NK-92 (cell line): ENCODE results near the gene IL1A.

ENCODE experiments used
- DNase-seq: peaks from one replicate; lab custom pipeline; 2025; ENCODE audit not compliant: unreplicated experiment; lab: John Stamatoyannopoulos, UW

The IL1A gene

DNA sequence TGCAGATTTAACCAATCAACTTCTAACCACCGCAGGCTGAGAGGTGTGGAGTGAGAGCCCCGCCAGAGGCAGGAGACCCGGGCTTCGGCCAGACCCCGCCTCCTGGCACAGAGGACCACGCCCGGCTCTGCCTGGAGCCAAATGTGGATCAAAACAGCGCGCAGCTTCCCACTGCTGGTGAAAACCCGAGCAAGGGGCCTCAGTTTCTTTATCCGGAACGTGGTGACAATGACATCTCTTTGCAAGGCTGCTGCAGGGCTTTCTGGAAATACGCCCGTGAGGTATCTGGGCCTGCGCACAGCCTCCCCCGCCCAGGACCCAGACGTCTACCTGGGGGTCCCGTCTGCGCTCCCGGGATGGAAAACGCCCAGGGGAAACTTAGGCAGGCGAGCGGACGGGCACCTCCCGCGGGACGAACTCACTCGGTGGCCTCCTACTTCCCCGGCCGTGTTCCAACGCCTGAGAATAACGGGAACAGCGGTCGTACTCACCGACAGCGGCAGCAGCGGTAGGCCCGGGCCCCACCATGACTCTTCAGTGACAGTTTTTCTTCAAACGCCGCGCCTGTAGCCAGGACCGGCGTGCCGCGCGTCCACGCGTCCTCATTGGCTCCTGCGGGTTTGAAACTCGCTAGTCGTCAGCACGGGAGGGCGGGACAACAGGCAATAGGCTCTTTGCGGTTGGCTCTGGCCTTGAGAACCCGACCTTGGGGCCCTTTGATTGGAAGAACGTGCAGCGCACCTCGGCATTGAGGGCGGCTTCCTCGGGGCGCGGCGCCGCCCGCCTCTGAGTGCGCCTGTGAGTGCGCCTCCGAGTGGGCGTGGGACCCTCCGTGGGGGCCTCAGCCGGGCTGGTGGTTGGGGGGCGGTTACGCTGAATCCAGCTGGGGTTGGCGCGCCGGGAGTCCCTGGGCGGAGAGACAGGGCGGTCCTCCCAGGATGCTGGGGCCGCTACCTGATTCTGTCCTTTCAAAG lies 19.9 kb downstream of the IL1A start, which contains the start of gene CKAP2L:
CKAP2L (minus strand) TSS at position 539 of the 974 bp plus-strand sequence; CDS start at position 528, 11 bp downstream.
- peak; percentile 92 for DNase-seq

DNA sequence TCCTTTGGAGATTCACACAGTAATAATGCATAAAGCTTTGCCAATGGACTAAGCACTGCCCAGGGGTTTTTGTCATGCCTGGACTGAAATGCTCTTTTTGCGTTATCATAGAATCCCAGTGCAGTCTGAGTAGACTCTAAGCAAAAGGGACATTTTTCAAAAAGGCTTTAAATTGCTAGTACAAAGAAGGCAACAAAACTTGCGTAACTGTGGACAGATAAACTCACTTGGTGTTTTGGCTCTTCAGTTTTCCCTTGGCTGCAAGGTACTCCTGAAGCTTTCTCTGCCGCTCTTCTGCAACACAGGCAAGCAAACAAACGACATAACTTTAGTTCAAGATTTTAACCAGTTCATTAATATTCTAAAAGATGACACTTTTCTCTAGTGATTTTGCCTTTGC lies 22.0 kb downstream of the IL1A start:
- DNase-seq, result no peak

DNA sequence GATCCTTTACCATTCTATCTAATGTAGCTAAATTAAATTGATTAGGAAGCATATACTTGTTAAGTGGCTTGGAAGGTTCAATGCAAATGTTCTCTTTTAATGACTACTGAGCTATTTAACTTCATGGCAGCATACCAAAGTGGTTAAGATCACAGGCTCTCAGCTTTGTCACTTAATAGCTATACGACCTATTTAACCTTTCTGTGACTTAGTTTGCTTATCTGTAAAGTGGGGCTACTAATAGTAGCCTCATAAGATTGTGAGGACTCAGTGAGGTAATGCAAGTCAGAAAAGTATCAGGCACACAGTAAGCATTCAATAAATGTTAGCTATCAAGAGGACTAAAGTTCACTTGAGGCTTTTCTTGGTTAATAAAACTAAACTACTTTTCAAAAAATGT lies 24.1 kb downstream of the IL1A start:
- DNase-seq, result no peak

DNA sequence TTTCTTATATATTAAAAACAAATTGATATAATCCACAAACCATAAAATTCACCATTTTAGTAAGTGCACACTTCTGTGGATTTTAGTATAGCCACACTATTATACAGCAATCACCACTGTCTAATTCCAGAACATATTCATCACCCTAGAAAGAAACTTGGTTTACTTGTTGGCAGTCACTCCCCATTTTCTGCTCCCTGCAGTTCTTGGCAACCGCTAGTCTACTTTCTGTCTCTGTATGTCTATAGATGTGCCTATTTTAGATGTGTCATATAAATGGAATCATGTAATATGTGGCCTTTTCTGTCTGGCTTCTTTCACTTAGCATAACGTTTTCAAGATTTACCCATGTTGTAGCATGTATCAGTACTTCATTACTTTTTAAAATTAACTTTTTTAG lies 25.6 kb downstream of the IL1A start:
- no peak for DNase-seq

DNA sequence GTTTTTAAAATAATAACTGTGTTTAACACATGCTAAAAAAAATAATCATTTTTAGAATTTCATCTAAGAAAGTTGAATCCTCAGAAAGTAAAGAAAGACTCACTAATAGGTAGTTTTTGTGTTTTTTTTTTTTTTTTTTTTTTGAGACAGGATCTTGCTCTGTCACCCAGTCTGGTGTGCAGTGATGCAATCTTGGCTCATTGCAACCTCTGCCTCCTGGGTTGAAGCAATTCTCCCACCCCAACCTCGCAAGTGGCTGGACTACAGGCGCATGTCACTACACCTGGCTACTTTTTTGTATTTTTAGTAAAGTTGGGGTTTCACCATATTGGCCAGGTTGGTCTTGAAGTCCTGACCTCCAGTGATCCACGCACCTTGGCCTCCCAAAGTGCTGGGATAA lies 27.0 kb downstream of the IL1A start:
- DNase-seq, result no peak

DNA sequence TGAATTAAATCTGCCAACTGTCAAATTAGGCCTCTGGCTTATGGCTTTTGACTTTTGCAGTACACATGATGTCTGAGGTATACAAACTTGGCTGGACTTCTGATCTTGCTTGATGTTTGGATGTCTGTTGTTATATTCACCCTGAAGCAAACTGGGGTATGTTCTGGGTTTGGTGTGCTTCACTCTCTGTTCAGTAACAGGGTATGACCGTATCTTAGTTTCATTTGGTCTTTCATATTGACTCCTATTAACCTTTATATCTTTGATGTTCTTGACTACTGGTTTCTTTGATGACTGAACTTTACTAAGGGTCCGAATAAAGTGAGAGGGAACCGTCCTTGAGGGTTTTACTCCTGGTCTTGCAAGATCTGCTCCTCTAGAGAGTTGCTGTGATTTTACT lies 28.1 kb downstream of the IL1A start:
- DNase-seq, result no peak

DNA sequence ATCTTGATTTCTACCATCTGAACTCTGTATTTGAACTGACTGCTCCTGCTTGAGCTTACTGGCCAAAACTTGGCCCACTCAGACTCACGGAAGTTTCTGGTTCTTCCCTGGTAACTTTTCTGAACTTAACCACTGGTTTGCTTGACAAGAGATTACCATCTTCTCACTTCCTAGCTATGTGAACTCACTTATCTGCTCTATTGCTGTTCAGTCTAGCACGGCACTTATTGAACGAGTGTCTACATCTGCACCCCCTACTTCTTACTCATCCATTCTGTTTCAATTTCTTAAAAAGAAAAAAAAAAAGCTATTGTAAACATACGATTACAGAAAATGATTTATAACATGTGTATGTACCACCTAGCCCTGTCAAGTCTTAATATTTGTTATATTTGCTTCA lies 28.8 kb downstream of the IL1A start:
- no peak for DNase-seq

DNA sequence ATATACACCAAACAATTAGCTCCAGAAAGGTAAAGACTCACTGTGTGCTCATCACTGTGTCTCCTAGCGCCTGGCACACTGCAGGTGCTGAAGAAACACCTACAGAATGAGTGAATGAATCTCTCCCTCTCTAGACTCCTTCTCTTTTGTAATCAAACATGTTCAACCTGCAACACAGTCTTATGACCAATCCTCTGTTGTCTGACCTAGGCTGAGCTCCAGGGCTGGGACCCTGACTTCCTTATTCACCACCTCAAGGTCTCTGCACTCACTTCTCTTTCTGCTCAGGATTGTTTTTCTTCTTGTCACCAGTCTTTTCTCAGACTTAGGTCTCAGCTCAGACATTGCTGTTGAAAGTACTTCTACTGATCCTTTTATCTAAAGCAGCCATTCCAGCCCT lies 29.7 kb downstream of the IL1A start:
- DNase-seq, result no peak

DNA sequence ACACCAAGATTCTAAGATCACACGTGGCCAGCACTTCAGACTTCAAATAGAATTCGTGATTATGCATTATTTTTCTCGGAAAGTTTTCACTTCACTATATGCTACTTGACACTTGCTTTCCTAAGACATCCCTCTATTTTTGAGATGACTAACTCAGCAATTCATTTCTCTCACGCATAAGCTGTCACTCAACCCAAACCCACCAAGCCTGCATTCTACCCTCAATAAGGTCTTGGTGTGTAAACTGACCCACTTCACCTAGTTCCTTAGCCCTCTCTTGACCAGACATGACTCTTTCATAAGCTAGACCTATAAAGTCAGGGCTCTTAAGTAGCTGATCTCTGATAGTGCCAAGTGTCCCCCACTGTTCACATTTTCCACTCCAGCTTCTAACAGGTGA lies 31.6 kb downstream of the IL1A start:
- no peak for DNase-seq

DNA sequence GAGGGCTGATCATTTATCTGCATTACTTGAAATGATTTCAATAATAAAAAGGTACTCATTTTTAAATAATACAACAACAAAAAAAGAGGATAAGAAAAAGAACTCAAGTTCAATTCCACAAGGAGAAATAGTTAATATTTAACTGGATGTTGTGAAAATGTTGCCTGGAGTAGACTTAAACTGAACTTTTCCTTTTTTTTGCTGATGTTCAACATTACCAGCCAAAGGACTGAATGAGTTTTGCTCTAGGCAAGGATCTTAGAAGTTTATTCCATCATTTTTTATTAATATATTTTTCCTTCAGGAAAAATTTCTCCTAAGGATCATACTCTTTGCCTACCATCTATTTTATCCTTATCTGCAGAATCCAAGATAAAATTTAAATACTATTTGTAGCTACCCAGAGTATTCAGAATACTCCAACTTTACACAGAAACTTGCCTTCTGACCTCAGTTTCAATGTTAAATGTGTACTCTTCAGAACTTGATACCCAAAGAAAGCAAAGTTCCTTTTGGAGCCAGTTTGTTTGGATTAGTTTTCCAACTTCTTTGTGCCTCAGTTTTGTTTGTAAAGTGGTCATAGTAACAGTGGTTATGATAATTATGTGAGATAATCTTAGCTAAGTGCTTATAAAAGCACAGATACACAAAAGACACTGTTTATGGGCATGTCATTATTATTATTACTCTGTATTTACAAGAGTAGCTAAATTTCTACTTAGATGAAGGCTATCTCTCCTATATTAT lies 32.7 kb downstream of the IL1A start:
- no peak for DNase-seq

DNA sequence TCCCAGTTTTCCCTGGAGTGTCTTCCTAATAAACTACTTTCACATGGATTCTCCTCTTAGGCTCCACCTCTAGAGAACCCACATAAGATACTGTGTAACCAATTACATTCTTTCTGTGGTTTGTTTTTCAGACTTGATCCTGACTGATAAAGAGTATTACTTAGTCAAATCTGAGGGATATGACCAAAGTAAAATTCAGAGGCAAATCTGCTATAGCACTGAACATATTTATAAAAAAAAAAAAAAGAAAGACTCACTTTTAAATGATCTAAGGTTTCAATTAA lies 33.8 kb downstream of the IL1A start:
- DNase-seq, result no peak

DNA sequence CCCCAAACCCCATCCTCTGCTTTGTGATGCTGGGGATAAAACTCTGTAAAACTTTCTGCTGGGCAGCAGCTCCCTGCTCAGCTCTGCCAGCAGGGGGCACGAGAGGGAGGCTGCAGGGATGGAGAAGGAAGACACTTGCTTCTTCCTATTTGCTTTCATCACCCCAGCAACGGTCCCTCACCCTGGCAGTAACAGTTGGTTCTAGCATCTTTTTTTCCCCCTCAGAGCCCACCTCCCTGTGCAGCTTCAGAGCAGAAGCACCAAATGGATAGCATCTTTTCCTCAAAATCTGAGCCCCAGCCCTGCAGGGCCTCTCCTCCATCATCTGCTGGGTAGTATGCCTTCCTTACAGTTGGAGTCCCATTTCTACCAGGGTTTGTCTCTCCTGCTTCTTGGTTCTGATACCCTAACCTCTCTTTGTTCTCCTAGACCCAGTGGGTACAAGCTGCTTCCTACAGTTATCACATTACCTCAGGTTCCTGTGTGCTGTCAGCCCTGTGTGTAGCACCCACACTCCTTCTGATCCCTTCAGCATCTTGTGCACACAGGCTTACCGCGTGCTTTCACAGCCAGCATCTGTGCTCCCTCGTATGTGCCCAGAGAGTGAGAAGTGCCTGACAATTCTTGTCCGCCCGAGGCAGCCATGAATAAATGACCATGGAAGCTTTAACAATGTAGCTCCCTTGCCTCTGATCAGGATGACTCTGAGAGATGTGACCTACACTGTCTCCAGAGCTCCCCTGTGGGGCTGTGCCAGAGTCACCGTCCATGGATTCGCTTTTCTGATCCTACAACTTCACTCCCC lies 34.3 kb downstream of the IL1A start:
- DNase-seq, result no peak

DNA sequence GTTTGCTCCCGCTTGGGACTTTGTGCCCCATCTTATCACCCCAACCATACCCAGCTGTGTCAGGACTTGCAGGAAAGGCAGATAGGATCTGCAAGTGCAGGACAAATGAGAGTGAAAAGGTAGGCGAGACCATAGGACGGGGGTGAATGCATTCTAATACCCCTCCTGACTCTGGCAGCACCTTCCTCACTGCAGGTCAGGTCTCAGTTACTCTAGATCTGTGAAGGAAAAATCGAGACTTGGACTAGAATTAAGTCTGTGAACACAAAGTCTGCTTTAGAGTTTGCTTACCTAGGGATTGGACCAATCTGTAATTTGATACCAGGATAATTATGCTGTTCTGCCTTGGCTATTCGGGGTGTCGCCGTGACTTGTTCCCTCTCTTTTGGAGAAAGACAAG lies 43.8 kb downstream of the IL1A start:
- no peak for DNase-seq

DNA sequence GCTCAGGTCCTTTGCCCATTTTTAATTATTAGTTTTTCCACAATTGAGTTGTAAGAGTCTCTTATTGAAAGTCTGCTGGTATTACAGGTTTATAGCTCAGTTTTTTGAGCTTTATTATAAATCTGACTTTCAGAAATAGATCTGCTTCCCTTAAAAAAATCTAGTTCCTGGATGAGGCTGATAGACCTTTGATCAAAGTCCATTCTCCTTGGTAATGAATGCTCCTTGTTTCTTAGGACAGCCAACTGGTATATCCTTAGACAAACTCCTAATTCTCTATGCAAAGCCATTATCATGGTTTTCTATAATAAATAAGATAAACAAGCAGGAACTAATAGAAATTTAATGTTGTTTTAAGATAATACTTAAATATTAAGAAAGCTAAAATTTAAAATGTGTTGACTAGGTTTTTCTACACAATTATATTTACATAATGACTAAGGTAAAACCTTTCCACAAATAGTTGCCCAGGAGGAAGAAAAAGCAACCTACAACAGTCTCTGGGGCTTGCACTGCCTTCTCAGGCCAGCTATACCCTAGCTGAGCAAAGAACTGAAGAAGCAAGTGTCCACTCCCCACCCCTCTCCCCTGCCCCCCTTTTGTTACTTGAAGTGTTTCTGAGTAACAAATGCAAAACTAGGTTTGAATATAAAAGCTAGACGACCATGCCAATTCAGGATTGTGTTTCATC lies 46.6 kb downstream of the IL1A start:
- no peak for DNase-seq

DNA sequence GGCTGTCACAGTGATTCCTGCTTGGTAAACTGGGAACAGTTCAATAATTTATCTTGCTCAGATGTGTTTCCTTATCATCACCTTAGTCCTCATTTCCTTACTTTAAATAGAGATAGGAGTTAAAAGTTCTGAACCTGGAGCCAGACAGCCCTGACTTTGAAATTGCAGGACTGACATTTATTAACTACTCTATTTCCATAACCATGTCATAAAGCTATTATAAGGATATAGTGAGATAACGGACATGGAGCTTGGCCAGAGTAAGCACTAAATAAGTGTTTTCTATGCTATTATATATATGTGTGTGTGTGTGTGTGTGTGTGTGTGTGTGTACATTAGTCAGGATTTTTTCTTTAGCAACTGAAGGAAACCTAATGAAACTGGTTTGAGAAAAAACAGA lies 50.4 kb downstream of the IL1A start:
- no peak for DNase-seq

DNA sequence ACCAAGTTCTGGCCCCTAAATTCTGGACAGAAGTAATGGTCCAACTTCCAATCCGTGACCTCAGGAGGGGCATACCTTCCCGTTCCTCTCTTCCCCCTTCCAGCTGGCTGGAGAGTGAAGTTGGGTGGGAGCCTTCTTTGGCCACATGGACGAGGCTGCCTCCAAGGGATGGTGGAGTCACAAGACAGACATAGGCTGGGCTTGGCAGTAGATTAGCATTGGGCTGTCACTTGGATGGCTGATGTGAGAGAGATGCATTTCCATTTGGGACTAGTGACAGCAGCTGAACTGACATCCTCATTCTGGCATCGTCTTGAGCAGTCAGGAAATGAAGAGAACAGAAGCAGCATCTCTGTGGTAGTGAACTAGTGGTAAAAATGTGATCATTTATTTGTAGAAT lies 50.8 kb downstream of the IL1A start:
- no peak for DNase-seq

DNA sequence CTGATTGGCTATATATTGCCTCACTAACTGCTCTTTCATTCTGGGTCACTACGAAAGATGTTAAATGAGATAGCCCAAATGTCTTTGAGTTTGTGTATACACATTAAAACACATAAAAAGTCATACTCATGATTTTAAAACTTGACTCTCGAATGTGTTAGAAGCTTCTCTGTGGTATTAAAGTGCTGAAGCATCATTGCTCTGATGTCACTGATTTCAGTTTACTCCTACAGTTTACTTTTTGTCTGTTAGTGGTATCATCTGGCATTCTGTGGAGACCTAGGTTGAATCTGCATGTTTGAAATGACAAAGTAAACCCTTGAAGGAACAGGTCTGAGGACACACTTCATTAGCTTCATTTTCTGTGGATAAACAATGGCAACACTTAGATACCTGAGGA lies 52.8 kb downstream of the IL1A start:
- no peak for DNase-seq

DNA sequence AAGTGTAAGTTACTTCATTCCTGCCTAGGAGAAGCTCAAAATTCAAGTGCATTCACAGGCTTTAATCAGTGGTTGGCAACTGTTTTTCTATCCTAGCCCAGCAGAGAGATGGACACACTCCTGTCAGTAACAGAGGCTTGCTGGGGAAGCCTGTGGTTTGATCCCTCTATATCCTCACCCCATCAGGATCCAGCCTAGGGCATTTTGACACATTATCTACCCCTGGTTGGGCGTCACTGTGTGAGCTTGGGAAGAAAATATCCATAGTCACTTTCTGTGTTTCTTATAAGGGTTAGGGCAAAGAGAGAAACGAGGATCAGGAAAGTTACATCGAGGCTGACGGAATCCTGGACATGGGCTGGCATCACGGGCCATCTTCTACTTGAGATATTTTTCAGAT lies 53.5 kb downstream of the IL1A start:
- DNase-seq, result no peak

DNA sequence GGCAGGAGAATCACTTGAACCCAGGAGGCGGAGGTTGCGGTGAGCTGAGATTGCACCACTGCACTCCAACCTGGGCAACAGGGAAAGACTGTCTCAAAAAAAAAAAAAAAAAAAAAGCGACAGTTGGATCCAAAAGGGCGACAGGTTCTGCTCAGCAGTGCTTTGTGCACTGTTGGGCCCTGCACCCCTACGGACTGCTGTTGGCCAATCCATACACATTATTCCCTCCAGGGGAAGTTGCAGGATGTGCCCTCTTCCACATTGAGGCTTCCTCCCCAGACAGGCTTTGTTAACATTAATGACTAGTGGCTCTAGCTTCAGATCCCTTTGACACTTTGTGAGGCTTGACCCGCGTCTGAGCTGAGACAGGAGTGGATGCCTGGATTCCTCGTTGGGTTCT lies 54.1 kb downstream of the IL1A start:
- DNase-seq, result no peak

DNA sequence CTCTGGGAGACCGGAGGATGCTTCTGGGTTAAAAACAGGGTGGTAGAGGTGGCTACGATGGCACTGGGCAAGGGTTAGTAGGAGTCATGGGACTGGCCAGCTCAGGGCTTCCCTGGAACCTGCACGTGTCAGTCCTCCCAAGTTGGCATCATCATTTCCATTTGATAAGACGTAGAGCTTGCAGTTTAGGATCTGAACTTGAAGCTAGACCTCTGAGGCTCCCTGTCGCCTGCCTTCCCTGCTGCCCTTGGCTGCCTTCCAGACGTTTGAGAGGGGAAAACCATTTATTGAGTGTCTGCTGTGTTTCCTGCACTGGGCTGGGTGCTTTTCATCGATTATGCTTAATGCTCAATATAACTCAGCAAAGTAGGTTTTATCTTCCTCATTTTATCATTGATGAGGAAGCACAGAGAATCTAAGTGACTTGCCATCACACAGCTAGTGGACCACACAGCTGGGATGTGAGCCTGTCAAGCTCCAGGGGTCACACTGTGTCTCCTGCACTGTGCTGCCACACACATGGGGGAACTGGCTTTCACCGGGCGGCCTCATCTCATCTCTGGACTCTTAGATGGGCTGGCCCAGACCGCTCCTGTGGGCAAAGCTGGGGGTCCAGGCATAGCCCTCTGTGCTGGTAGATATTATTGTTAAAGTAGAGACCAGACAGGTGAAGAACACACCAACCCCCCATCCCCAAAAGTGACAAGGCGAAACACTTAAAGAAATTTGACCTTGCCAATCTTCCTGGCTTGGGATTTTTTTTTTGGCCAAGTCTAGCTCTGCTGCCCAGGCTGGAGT lies 55.7 kb downstream of the IL1A start:
- DNase-seq, result no peak
